H1 (cell line): ENCODE results near the gene TAX1BP3. TPM values are rescaled to one million over a fixed set of nuclear protein-coding genes. Genes with fewer than 3 reads are reported as not detected.

Experiments
- BRCA1 ChIP-seq: IDR thresholded peaks from 2 replicates; pipeline ENCODE4 v1.6.1; 2012; ENCODE audit warnings: low read depth, low read length, improper control_type of control experiment
- NRF1 ChIP-seq: IDR thresholded peaks from 2 replicates; pipeline ENCODE4 v1.6.1; 2011; ENCODE audit warnings: mild to moderate bottlenecking, low read depth, low read length, improper control_type of control experiment
- RBBP5 ChIP-seq: IDR thresholded peaks from 2 replicates; pipeline ENCODE4 v1.7.1; 2012; ENCODE audit warnings: low read depth, mild to moderate bottlenecking, inconsistent platforms, low read length, moderate library complexity, borderline replicate concordance
- polyA plus RNA-seq, 7 experiments: library from polyadenylated mRNA; depleted of rRNA in 3 of 7; stranded (reverse) in 5 of 7; unstranded in 2 of 7; fragments of >200 nt in 5 of 7; fragments of 200-250 nt in 2 of 7; gene quantifications; 1 replicate in 5 of 7; 2 replicates in 1 of 7; 4 replicates in 1 of 7; pipeline versions ENCODE4 v1.2.1 to v1.2.3, GENCODE V29; 2011 to 2013; ENCODE audit warnings: missing spikeins in 2 of 7, mixed read lengths in 2 of 7
- total RNA-seq: library from RNA; stranded (reverse); fragmentation: NEBNext Ultra II Directional; extraction: Animal tissue kit (Norgen Biotek cat#: 25700); gene quantifications from 2 replicates; pipeline ENCODE4 v1.2.1, GENCODE V29; 2021

Gene TAX1BP3
- total and polyA plus RNA-seq, 2 of the 8 experiments (the other 6 are each of a cell fraction or from before 2014, with no cell fraction given) = 65.3 to 81.8 TPM

DNA sequence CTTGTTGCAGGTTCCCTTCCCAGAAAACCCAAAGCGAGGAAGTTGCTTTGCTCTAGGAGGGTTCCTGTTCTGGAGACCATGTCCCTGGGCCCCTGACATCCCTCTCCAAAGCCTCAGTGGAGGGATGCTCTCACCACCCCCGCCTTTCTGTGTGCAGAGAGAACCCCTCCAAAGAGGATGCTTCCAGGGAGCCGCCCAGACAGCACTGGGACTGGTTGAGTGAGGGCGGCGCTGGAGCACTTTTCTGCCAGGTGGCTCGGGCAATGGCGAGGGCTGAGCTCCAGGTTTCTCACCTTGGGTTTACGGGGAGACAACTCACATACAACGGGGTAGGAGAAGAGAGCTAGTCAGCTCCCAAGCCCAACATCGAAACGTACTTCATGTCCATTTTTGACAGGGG lies 7.5 kb upstream of the TAX1BP3 start (continued):
- TF ChIP-seq RBBP5 (no peak), NRF1 (no peak), BRCA1 (no peak)
